Testis (tissue), 2 donors: Measurements from ENCODE around the gene PTCSC3.

ENCODE experiments used
- CTCF ChIP-seq, 3 experiments: fragments of 450-650 bp in 2 of 3; fragments of 200-600 bp in 1 of 3; sonication (generic) in 1 of 3; IDR thresholded peaks; one replicate each; pipeline ENCODE4 v1.5.1; 2016 to 2019; ENCODE audit warnings: antibody characterized with exemption in 3 of 3, mild to moderate bottlenecking in 2 of 3, moderate library complexity in 1 of 3
- POLR2A ChIP-seq: fragments of 450-650 bp; IDR thresholded peaks from one replicate; pipeline ENCODE4 v1.6.1; 2017; ENCODE audit warnings: antibody characterized with exemption, mild to moderate bottlenecking, moderate library complexity

GRCh38 chr14:36130186-36130585, 46.3 kb downstream of the PTCSC3 start:
- TF ChIP-seq POLR2A (no peak), CTCF (IDR thresholded peaks at IDR 0.05) (no peak)
